ENCODE results near the gene ZNF117.
A peak's percentile ranks its signal among the peaks of the same experiment; 100 is the strongest.
"Not testable (repeated sequence)": the region's sequence is repeated elsewhere in the genome, so short reads cannot be mapped to it uniquely, and the experiment has no call there.

The ZNF117 gene

GRCh38 chr7:64997164-64997908, 6.5 kb upstream of the ZNF117 start:
- no peak for DNase-seq (ENCODE audit: low read depth in 2 of 2)

- DNase-seq (ENCODE audit: low read depth in 2 of 2): no peak
These were observed 5.5 kb upstream of the ZNF117 start for GRCh38 chr7:64996305-64996704.

- DNase-seq (ENCODE audit: low read depth in 2 of 2): no peak
These were observed 3.1 kb upstream of the ZNF117 start for GRCh38 chr7:64993901-64994300.

DNA sequence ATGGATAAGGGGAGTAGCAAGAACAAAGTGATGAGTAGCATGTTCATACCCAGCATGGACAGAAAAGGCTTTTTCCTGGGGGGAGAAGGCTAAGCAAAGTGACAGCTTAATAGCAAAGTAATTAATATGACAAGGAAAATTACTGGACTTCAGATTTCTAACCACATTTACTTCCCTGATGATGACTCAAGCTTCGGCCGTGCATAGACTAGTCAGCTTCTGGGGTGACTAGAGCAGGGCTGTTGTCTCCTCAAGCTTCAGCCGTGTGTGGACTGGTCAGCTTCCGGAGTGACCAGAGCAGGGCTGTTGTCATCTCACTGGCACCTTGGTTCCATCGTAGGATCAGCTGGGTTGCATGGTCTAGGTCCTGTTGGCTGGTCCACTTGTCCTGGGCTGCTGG, 2.1 kb upstream of the ZNF117 start:
- DNase-seq (ENCODE audit: low read depth in 2 of 2): no peak

GRCh38 chr7:64990216-64990615, 620 bp downstream of the ZNF117 start:
- DNase-seq (ENCODE audit: low read depth in 2 of 2): no peak

DNA sequence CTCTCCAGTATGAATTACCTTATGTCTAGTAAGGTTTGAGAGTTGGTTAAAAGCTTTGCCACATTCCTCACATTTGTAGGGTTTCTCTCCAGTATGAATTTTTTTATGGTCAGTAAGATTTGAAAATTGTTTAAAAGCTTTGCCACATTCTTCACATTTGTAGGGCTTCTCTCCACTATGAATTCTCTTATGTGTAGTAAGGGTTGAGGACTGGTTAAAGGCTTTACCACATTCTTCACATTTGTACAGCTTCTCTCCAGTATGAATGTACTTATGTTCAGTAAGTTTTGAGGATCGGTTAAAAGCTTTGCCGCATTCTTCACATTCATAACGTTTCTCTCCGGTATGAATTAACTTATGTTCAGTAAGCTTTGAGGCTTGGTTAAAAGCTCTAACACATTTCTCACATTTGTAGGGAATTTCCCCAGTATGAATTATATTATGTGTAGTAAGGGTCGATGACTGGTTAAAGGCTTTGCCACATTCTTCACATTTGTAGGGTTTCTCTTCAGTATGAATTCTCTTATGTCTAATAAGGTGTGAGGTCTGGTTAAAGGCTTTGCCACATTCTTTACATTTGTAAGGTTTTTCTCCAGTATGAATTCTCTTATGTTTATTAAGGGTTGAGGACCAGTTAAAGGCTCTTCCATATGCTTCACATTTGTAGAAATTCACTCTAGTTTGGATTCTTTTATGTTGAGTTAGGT, 12.2 kb downstream of the ZNF117 start:
- no peak for DNase-seq (ENCODE audit: low read depth in 2 of 2)

DNA sequence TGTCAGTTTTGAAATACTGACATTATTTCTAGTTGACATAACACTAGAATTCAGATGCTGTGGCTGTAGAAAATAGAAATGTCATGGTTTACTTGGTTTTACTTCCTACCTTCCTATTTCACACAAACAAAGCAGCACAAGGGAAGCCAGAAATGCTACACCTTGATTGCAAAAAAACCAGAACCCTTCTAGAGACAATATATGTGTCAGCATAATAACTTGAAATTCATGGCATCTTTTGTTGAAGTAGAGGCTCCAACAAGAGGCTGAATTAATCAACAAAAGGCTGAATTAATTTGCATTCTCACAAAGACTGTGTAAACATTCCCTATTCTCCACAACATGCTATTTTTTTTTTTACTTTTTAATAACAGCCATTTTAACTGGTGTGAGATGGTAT, 25.2 kb downstream of the ZNF117 start:
- no peak for DNase-seq (ENCODE audit: low read depth in 2 of 2)

- DNase-seq (ENCODE audit: low read depth in 2 of 2): no peak
These were observed 31.6 kb downstream of the ZNF117 start for GRCh38 chr7:64959072-64959747.

- DNase-seq (ENCODE audit: low read depth in 2 of 2): no peak
These were observed 39.5 kb downstream of the ZNF117 start for GRCh38 chr7:64951250-64951848.

- not testable (repeated sequence) for DNase-seq (ENCODE audit: low read depth in 2 of 2)
These were observed 40.2 kb downstream of the ZNF117 start for GRCh38 chr7:64950673-64951072.

GRCh38 chr7:64948774-64949173, 42.1 kb downstream of the ZNF117 start:
- DNase-seq (ENCODE audit: low read depth in 2 of 2): not testable (repeated sequence)

DNA sequence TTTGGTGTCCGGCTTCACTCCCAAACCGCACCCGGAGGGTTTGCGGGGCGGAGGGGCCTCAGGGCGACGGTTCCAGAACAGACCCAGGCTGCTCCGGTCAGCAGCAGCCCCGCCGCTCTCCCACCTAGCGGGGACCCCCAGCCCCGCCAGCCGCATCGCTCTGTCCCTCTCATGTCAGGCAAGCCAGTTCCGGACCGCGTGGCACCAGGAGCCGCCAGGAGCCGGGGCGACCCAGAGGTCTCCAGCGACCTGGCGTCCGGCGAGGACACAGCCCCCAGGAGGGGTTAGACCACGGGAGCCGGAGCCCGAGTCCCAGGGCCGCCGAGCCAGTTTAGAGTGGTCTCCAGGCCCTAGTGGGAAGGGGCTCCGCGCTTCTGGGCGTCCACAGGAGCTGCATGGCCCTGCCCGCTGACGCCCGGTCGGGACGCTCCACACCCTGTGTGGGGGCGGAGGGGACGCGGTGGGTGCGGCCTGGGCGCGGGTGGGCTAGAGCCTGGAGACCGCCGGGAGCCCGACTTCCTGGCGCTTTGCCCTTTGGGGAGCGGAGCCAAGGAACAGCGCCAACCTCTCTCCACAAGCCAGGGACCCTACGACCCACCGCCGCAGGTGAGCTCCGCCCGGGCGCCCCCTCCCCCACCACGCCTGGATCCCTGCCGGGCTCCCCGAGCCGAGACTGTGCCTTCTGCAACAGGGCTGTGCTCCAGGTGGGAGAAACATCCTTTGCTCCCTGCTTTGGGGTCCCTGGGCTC, 43.4 kb downstream of the ZNF117 start:
- no peak for DNase-seq (ENCODE audit: low read depth in 2 of 2)

DNA sequence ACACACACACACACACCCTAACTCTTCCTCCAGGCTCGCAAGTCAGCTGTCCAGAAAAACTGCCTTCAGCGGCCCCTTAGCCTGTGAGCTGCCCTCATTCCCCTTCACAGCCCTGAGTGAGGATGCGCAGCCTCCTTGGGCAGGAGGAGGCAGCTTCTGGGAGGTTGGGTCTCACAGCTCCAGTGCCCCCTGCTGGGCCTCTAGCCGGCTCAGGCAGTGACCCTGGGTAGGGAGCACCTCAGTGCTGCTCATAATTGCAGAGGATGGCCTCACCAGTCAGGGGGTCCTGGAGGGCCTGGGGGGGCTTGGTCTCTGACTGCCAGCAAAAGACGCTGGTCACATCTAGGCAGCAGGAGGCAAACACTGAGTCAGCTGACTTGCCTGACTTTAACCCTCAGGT, 44.1 kb downstream of the ZNF117 start:
- peak in 1 of 2 donors; percentile 5 for DNase-seq (ENCODE audit: low read depth in 2 of 2)

DNA sequence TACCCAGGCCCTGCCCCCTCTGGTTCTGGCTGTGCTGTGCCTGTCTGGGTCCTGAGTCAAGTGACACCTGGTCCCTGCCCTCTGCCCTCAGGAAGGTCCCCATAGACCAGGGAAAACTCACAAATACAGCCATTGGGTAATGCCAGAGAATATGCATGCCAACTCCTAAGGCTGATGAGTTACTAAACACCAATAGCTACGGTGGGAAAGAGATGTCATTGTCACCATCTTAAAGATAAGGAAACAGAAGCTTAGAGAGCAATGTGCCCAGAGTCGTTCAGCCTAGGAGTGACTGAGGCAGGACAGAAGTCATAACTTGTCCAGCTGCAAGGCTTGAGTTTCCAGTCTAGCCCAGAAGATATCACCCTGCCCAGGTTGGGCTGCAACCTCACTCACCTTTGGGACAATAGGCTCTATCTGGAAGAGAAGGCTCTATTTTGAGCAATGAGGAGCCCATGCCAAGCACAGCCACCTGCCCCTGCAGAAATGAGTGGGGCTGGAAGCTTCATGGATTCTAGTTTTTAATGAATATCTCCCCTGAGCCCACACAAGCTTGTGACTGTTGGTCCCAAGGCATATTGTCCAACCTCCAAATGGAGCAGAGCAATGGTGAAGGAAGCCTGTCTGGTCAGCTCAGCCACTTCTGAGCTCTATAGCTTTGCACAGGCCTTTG, 45.2 kb downstream of the ZNF117 start:
- no peak for DNase-seq (ENCODE audit: low read depth in 2 of 2)

DNA sequence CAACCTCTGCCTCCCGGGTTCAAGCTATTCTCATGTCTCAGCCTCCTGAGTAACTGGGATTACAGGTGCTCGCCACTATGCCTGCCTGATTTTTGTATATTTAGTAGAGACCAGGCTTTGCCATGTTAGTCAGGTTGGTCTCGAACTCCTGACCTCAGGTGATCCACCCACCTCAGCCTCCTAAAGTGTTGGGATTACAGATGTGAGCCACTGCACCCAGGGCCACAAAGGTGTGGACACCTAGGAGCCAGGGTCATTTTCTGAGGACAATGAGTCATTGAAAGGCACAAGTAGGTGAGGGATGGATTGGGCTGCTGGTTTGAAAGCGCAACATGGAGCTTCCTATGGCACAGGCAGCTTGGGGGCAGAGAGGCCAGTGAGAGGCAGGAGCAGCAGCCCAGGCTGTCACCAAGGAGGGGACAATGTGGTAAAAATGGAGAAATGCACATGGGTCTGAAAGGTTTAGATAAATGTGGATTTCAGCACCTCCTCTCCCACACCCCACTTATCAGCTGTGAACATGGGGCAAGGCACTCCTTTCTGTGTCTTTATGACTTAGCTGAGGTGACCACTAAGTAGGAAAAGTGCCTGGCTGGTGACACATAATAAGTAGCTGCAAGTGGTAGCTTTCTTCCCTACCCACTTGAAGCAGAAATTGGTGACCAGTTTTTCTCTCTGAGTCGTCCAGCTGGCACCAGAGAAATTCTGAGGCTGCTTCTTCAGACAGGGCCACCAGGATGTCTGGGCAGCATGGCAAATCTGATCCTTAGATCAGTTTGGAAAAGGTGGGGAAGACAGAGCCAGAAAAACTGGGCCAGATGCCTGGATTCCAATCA, 46.0 kb downstream of the ZNF117 start:
- not testable (repeated sequence) for DNase-seq (ENCODE audit: low read depth in 2 of 2)

DNA sequence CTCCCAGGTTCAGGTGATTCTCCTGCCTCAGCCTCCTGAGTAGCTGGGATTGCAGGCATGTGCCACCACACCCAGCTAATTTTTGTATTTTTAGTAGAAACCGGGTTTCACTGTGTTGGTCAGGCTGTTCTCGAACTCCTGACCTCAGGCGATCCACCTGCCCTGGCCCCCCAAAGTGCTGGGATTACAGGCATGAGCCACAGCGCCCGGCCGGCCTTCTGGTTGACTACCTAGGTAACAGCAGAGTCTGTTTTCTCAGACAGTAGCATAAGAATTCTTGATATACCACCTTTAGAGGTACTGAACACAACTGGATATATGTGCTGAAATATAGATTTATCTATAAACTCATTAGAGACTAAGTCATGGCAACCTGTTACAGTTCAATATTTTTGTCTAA, 50.8 kb downstream of the ZNF117 start:
- not testable (repeated sequence) for DNase-seq (ENCODE audit: low read depth in 2 of 2)

DNA sequence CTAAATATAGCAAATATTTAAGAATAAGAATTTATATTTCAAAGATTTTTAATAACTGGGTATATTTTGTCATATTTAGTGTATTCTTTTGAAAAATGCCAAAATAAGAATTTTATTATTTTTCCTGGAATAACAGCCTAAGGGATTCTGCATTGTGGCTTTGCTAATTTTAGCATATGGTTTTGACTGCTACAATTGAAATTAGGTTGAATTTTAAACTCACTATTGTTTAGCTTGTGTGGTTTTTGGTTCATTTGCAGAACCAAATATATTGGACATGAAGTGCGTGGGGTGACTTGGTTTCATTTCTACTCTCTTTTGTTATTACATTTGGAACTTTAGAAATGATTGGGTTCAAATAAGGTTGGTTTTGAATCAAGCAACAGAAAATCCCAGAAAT, 52.3 kb downstream of the ZNF117 start:
- no peak for DNase-seq (ENCODE audit: low read depth in 2 of 2)

GRCh38 chr7:64934478-64934877, 56.4 kb downstream of the ZNF117 start:
- DNase-seq (ENCODE audit: low read depth in 2 of 2): no peak

- not testable (repeated sequence) for DNase-seq (ENCODE audit: low read depth in 2 of 2)
These were observed 62.3 kb downstream of the ZNF117 start for GRCh38 chr7:64928252-64929187.
